ENCODE measurements around the gene MRPL28.
"Not testable (repeated sequence)": the region's sequence is repeated elsewhere in the genome, so short reads cannot be mapped to it uniquely, and the experiment has no call there.

MRPL28 gene

DNA sequence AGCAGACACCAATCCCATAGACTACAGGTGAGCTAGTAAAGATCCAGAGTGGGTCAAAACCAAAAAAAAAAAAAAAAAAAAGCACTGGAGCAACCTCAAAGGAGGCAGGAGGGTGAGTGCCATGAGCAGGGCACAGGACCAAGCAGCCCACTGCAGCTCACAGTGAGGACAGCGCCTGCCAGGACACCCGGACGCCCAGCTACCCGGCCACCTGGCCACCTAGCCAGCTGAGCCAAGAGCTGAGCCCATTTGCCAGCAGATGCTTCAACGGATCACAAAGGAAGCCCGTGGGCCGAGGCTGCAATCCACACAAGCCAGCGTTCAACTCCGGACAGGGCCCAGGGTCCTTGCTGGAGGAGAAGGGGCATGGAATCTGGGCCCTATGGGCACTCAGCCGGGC, 32.9 kb downstream of the MRPL28 start:
- no peak for DNase-seq

DNA sequence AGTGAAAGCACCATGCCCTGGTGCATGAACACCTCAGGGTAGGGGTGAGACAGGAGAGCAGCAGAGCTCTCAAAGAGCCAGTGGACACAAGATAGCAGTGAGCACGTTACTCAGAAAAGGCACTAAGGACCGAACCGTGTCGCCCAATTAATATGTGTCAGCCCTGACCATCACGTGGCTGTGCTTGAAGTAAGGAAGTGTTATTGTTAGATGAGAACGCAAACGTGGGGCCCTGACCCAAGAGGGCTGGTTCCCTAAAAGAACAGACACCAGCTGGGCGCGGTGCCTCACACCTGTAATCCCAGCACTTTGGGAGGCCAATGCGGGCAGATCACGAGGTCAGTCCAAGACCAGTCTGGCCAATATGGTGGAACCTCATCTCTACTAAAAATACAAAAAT, 34.1 kb downstream of the MRPL28 start:
- DNase-seq = no peak

DNA sequence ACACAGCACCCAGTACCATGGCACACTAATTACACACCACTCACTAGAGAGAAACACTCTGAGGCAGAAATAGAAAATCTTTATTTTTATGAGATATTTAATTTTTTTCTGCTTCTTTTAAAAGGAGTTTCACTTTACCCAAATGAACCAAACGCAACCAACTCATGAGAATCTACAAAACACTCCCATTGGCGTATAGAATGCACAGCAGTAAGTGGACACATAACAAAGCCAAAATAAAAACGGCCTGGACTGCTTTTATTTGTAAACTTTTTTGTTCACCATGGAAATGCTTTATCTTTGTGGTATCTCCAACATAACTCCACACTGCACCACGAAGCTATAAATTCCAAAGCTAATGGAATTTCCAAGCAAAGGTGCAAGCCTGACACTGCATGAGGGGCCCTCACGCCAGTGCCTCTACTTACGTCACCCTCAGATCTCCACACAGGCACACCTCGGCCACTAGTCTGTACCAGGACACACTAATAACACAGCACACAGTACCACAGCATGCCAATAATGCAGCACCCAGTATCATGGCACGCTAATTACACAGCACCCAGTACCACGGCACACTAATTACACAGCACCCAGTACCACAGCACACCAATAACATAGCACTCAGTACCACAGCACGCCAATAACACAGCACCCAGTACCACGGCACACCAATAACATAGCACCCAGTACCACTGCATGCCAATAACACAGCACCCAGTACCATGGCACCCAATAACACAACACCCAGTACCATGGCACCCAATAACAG, 35.3 kb downstream of the MRPL28 start:
- DNase-seq = not testable (repeated sequence)

DNA sequence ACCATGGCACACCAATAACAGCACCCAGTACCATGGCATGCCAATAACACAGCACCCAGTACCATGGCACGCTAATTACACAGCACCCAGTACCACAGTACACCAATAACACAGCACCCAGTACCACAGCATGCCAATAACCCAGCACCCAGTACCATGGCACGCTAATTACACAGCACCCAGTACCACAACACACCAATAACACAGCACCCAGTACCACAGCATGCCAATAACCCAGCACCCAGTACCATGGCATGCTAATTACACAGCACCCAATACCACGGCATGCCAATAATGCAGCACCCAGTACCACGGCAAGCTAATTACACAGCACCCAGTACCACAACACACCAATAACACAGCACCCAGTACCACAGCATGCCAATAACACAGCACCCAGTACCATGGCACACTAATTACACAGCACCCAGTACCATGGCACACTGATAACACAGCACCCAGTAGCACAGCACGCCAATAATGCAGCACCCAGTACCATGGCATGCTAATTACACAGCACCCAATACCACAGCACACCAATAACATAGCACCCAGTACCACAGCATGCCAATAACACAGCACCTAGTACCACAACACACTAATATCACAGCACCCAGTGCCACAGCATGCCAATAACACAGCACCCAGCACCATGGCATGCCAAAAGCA, 36.0 kb downstream of the MRPL28 start:
- not testable (repeated sequence) for DNase-seq

DNA sequence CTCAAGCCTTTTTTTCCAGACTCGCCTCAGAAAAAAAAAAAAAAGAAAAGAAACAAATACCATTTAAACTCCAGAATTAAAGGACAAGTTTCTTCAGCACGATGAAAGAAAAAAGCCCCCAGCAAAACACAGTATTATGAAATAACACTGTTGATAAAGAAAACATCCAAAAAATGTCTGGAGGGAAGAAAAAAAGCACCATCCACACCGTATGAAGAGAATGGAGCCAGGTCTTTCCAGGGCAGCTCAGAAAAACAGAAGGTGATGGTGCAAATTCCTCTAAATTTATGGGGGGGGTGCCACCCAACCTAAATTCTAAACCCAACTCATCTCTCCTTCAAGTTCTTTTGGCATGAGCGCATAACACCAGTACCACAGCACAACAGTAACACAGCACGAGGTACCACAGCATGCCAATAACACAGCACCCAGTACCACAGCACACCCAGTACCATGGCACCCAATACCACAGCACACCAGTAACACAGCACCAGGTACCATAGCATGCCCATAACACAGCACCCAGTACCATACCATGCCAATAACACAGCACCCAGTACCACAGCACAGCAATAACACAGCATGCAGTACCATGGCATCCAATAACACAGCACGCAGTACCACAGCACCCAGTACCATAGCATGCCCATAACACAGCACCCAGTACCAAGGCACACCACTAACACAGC, 36.8 kb downstream of the MRPL28 start:
- DNase-seq = no peak

DNA sequence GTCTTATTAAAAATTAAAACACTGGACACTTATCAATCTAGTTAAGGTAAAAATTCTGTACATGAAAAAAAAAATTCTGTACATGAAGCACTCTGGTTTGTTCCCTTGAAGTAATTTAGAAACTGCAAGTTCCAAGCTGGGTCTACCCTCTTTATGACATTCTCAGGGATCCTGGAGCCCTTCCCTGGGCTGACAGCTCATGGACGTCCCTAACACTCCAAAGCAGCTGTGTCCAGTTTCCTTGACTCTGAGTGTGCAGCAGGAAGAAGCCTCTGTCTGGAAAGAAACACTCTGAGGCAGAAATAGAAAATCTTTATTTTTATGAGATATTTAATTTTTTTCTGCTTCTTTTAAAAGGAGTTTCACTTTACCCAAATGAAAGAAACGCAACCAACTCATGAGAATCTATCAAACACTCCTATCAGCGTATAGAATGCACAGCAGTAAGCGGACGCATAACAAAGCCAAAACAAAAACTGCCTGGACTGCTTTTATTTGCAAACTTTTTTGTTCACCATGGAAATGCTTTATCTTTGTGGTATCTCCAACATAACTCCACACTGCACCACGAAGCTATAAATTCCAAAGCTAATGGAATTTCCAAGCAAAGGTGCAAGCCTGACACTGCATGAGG, 39.0 kb downstream of the MRPL28 start:
- not testable (repeated sequence) for DNase-seq

DNA sequence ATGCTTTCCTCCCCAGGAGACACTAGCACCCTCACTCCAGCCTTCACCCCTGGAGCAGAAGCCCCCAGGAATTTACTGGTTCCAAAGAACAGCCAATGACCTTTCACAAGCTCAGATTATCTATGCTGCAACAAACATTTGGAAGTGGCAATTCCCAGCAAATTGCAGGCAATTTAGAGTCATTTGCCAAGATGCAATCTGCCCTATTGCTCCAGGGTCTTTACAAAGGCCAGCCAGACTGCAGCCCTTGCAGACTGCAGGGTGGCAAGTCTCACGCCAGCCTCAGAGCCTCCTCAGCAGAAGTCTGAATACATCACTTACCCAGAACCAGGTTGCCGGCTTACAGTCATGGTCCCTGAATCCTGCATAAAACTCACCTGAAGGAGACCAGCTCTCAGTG, 39.6 kb downstream of the MRPL28 start:
- DNase-seq = no peak

DNA sequence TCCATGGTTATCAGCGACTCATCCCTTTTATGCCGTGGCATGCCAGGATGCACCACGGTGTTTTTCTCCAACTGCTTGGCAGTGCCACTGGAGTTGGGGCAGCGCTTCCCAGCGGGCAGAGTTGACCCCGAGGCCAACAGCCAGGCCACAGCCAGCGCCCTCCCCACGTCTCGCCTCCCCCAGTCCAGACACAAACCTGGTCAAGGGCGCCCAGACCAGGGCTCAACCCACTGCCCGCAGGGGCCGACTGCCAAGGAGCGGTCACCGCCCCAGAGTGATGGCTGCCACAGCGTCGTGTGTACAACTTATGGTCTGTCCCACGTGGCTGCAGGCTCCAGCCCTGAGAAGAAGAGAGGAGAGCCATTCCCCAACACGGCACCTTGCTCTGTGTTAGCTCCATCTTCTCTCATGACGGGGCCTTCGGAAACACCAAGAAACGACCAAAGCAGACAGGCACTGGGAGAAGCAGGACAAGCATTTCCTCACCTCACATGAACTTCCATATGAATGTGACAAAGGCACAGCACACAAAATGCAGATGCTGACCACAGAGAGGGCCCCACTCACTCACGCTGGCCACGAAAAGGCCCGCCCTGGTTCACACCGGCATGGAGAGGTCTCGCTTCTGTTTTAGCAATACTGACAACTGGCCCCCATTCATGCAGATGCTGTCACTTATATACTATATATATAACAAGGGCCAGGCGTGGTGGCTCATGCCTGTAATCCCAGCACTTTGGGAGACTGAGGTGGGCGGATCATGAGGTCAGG, 44.8 kb downstream of the MRPL28 start:
- no peak for DNase-seq

DNA sequence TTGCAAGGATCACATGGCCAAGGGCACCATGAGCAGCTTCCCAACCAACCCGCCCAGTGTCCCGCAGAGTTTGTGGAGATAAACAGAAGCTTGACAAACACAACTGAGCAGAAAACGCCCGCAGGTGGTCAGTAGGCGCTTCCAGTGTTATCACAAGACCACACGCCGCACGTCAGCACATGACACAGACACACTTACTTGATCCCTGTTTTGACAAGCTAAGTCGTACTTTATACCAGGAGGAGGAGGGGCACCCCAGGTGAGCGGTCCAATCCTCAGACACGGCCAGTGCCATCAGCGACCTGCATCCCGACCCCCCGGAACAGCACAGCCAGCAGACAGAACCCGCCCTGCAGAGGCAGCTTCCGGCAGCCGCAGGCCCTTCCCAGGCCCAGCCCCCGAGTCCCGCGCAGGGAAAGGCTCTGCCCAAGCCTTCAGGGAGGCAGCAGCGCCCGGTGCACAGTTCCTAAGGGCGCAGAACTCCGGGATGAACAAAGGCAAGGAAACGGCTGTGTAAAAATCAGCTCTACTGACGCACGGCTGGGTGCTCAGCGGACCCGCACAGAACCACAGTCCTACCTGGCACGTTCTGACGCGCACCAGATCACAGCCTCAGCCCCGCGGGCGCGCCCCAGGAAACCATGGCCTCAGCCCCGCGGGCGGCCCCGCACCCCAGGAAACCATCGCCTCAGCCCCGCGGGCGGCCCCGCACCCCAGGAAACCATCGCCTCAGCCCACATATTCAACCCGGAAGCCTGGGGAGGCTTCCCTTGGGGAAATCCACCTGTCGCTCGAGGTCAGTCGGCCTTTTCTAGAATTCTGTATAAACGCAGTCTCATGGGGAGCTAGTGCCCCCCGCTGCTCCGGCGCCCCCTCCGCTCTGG, 45.6 kb downstream of the MRPL28 start:
- DNase-seq = no peak

DNA sequence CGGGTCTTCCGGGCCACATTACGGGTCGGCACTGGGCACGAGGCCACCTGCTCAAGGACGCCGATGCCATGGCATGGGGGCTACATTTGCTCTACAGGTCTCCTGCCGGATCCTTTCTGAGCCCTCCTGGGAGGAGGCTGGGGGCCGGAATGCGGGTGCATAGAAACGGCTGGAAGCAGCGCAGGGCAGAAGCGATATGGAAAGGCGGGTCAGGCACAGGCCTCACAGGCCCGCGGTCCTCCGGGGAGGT, 46.2 kb downstream of the MRPL28 start:
- DNase-seq = no peak

DNA sequence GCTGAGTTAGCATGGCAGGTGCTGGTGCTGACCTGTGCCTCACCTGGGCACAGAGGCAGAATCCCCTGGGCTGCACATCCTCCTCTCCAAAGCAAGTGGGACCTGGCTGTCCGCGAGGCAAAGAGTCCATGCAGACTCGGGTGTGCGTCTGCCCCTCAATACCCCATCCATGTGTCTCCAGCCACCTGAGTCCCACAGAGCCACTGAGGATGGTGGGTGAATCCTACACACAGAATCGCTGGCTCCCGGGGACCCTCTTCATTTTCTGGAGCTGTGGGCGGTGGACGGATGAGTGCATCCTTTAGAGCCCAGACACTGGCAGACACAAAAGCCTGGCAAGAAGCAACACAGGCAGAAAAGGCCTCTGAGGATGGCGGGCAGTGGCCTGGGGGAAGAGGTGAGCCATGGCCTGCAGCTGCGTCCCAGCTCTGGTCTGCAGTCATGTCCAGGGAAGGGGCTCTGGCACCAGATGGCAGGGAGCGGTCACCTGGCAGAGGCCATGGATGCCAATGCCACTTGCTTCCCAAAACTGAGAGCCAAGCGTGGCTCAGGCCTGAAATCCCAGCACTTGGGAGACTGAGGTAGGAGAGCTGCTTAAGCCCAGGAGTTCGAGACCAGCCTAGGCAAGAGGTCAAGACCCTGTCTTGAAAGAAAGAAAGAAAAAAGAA, 47.7 kb downstream of the MRPL28 start:
- no peak for DNase-seq

DNA sequence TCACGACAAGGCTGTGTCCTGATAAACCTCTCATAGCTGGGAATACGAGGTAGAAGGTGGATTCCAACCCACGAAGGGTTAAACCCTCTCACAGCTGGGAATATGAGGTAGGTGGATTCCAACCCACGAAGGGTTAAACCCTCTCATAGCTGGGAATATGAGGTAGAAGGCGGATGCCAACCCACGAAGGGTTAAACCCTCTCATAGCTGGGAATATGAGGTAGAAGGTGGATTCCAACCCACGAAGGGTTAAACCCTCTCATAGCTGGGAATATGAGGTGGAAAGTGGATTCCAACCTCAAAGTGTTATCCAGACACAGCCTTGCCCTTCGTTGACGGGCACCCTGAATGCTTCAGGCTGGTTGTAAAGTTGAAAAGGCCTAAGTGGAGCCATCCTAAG, 48.8 kb downstream of the MRPL28 start:
- DNase-seq = no peak

DNA sequence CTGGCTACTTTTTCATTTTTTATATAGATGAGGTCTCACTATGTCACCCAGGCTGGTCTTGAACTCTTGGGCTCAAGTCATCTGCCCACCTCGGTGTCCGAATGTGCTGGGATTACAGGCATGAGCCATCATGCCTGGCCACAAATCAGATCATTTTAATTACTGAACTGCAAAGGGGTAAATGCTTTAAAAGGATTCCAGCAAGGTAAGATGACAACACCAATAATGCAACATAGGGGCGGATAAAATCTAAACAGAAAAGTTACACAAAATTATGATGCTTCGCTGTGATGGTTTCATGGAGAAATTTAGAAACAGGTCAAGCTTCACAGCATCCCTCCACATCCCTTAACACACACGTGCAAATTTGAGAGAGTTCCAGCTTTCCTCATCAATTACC, 50.1 kb downstream of the MRPL28 start:
- DNase-seq = no peak

DNA sequence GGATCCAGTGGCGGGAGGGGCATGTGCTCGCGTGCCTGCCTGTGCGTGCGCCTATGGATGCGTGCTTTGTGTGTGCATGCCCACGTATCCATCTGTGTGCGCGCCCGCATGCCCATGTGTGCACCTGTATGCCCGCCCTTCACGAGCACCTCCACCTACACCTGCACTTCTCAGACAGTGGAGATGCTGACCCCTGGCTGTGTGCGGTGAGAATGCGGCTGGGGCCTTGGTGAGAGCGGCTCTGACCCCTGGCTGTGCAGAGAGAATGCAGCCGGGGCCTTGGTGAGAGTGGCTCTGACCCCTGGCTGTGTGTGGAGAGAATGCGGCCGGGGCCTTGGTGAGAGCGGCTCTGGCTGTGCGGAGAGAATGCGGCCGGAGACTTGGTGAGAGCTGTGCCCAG, 51.7 kb downstream of the MRPL28 start:
- no peak for DNase-seq

DNA sequence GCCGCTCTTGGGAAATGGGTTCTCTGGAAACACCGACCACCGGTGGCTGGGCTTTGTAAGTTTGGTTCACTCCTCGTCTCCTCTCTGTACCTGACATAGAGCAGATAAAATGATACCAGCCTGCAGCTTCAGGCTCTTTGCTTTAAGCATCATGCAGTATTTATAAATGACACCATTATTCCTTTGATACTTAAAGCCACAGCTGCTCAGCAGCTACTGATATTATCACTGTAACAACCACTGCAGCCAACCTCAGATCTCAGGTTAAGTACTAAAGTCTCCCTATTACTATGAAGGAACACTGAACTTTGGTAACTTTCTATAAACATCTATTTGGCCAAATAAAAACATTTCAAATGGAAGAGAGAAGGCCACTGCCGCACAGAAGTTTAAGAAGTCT, 52.8 kb downstream of the MRPL28 start:
- DNase-seq = no peak

Data from NCI-H1694 (cell line).